Prostate gland (tissue), 2 donors: Measurements from ENCODE around the gene CRYZ. TPM values are rescaled to one million over a fixed set of nuclear protein-coding genes. Genes with fewer than 3 reads are reported as not detected.

ENCODE experiments used
- DNase-seq: peaks from one replicate; pipeline ENCODE4 v3.0.0-alpha.2; 2019; ENCODE audit warnings: low spot score
- H3K27ac ChIP-seq, 2 donors: fragments of 200-600 bp; sonication (generic); 2 replicates each; pipeline ENCODE4 v1.5.1; 2017 to 2019
- H3K27me3 ChIP-seq: fragments of 200-600 bp; sonication (generic); replicated peaks from 2 replicates; pipeline ENCODE4 v1.5.1; 2019; ENCODE audit not compliant: insufficient read depth
- H3K36me3 ChIP-seq, 2 donors: fragments of 200-600 bp; sonication (generic); 1 replicate in 1 of 2; 2 replicates in 1 of 2; pipeline versions ENCODE4 v1.5.1 to v1.8.1; 2017 to 2019
- H3K4me1 ChIP-seq: fragments of 200-600 bp; sonication (generic); replicated peaks from 2 replicates; pipeline ENCODE4 v1.5.1; 2019
- H3K4me3 ChIP-seq, 2 donors: fragments of 200-600 bp; sonication (generic); 2 replicates each; pipeline ENCODE4 v1.5.1; 2017 to 2019
- H3K9me3 ChIP-seq: fragments of 200-600 bp; sonication (generic); 2 replicates; pipeline ENCODE4 v1.5.1; 2017
- POLR2A ChIP-seq: fragments of 450-650 bp; IDR thresholded peaks from one replicate; pipeline ENCODE4 v1.6.1; 2016; ENCODE audit warnings: antibody characterized with exemption, mild to moderate bottlenecking
- POLR2AphosphoS5 ChIP-seq: sonication (generic); formaldehyde crosslinking; IDR thresholded peaks from one replicate; pipeline ENCODE4 v1.6.1; 2017; ENCODE audit warnings: antibody characterized with exemption
- WGBS: methylation state at CpG from one replicate; pipeline ENCODE4 v1.1.5; 2018; 5-methylcytosine and 5-hydroxymethylcytosine counted together
- intact Hi-C: fragments of 100-400 bp; cut with DNase I; formaldehyde crosslinking; loops from one replicate; pipeline ENCODE4 v1.14.2; 2022
- total RNA-seq, 2 donors: library from RNA; depleted of rRNA; stranded (reverse); fragments of >200 nt; gene quantifications; one replicate each; pipeline ENCODE4 v1.1.0, GENCODE V29; 2016
- TF ChIP-seq, protein P1 (sequence below), 4 experiments: fragments of 200-600 bp in 2 of 4; fragments of 450-650 bp in 2 of 4; sonication (generic) in 2 of 4; IDR thresholded peaks; 1 replicate in 3 of 4; 2 replicates in 1 of 4; pipeline ENCODE4 v1.5.1; 2016 to 2019; ENCODE audit warnings: antibody characterized with exemption in 4 of 4, mild to moderate bottlenecking in 2 of 4, moderate library complexity in 2 of 4

Gene CRYZ
- total RNA-seq, 2 donors from 2014 or later, result 21.2 to 41.9 TPM

DNA sequence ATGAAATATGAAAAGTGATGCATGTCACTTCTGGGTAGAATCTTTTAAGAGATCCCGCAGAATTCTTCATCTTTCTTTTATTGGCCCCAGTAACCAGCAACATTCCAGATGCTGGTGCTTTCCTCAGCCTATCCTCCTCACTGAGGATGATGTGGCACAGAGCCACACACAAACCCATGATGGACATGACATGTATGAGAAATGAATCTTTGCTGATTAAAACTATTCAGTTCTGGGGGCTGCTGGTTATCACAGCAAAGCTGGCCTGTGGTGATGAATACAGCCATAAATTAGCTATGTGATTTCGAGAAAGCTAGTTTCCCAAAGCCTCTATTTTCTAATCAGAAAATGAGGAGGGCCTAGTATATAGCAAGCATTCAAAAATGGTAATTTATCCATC lies 51.0 kb downstream of the CRYZ start:
- no peaks in the 10 kb centered on the region for H3K4me1 ChIP-seq
- TF ChIP-seq POLR2A (no peak), POLR2AphosphoS5 (no peak)
- TF ChIP-seq, protein P1, sequence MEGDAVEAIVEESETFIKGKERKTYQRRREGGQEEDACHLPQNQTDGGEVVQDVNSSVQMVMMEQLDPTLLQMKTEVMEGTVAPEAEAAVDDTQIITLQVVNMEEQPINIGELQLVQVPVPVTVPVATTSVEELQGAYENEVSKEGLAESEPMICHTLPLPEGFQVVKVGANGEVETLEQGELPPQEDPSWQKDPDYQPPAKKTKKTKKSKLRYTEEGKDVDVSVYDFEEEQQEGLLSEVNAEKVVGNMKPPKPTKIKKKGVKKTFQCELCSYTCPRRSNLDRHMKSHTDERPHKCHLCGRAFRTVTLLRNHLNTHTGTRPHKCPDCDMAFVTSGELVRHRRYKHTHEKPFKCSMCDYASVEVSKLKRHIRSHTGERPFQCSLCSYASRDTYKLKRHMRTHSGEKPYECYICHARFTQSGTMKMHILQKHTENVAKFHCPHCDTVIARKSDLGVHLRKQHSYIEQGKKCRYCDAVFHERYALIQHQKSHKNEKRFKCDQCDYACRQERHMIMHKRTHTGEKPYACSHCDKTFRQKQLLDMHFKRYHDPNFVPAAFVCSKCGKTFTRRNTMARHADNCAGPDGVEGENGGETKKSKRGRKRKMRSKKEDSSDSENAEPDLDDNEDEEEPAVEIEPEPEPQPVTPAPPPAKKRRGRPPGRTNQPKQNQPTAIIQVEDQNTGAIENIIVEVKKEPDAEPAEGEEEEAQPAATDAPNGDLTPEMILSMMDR (IDR thresholded peaks at IDR 0.05), result no peak
- intact Hi-C loops, result no loop called here
- H3K27me3 ChIP-seq, result no peaks in the 10 kb centered on the region
- no peaks in the 10 kb centered on the region for H3K36me3 ChIP-seq
- 88% methylated on average over 2 of the region's 2 CpGs for WGBS
- H3K27ac ChIP-seq, result no peak overlapping the region
- no peak overlapping the region for H3K4me3 ChIP-seq
- no peaks in the 10 kb centered on the region for H3K9me3 ChIP-seq
- DNase-seq, result no peak

DNA sequence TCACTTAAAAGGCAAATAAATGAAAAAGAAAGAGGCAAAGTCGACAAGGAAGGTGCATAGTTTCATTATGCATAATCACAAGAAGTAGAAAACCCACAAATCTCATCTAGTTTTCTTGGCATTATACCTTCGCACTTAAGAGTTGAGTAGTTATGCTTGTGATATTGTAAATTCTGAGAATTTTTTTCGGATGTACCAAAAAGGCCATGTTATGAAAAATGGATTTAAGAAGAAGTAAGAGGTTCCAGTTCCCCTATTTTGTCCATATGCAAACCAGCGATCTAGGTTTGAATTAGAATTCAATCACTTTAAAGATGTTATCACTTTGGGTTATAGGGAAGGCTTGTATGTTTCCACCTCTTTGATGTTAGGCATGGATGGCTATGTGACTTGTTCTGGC lies 51.4 kb downstream of the CRYZ start:
- intact Hi-C loops, result no loop called here
- Histone ChIP-seq H3K4me1 (no peaks in the 10 kb centered on the region), H3K36me3 (no peaks in the 10 kb centered on the region), H3K27ac (no peak overlapping the region), H3K27me3 (no peaks in the 10 kb centered on the region), H3K9me3 (no peaks in the 10 kb centered on the region), H3K4me3 (no peak overlapping the region)
- WGBS, result 87% methylated on average over 4 of the region's 4 CpGs
- DNase-seq, result no peak
- TF ChIP-seq POLR2A (no peak), POLR2AphosphoS5 (no peak)
- TF ChIP-seq, protein P1 (IDR thresholded peaks at IDR 0.05), result no peak

DNA sequence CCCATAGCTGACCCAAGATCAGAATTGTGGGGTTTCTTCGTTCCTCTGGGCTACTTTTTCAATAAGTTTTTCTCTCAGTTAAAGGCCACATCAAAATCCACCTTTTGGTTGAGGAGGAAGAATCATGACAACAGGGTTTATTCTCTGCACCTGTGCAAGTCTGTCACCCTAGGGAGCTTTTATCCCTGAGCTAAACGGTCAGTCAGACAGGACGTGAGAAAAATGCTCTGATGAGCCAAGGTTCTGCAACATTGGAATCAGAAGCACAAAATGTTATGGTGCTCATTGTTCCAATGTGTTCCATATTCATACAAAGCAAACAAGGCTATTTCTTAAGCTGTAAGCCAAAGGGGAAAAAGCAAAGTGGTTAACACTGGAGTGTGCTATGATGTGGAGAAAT lies 51.8 kb downstream of the CRYZ start:
- no peak overlapping the region for H3K27ac ChIP-seq
- H3K4me1 ChIP-seq, result no peaks in the 10 kb centered on the region
- no peak overlapping the region for H3K4me3 ChIP-seq
- H3K9me3 ChIP-seq, result no peaks in the 10 kb centered on the region
- TF ChIP-seq, protein P1 (IDR thresholded peaks at IDR 0.05), result no peak
- no peak for TF ChIP-seq POLR2A
- no peak for TF ChIP-seq POLR2AphosphoS5
- H3K36me3 ChIP-seq, result no peaks in the 10 kb centered on the region
- intact Hi-C loops, result no loop called here
- DNase-seq, result no peak
- WGBS, result 52% methylated on average over 3 of the region's 3 CpGs
- H3K27me3 ChIP-seq, result no peaks in the 10 kb centered on the region

DNA sequence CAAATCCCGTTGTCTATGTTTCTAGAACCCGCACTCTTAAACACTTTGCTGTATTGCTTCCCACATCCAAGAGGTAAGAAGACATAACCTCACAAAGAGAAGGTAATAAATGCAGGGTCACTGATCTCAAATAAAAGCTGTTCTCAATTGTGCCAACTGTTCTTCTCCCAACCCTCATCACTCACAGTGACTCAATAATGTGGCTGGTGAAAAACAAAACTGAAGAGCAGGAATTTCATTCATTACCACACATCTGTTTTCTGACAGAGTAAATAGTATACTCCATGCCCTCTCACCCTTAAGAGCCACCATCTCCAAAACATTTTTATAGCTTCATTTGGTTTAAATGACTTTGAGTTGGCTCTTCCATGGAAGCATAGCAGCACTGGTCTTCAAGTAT lies 53.0 kb downstream of the CRYZ start:
- Histone ChIP-seq H3K27me3 (no peaks in the 10 kb centered on the region), H3K4me3 (no peak overlapping the region), H3K36me3 (no peaks in the 10 kb centered on the region), H3K4me1 (no peaks in the 10 kb centered on the region), H3K9me3 (no peaks in the 10 kb centered on the region), H3K27ac (no peak overlapping the region)
- DNase-seq, result no peak
- no peak for TF ChIP-seq POLR2A
- TF ChIP-seq, protein P1 (IDR thresholded peaks at IDR 0.05), result no peak
- TF ChIP-seq POLR2AphosphoS5, result no peak
- WGBS, result 83% methylated on average over 2 of the region's 2 CpGs
- intact Hi-C loops, result no loop called here

DNA sequence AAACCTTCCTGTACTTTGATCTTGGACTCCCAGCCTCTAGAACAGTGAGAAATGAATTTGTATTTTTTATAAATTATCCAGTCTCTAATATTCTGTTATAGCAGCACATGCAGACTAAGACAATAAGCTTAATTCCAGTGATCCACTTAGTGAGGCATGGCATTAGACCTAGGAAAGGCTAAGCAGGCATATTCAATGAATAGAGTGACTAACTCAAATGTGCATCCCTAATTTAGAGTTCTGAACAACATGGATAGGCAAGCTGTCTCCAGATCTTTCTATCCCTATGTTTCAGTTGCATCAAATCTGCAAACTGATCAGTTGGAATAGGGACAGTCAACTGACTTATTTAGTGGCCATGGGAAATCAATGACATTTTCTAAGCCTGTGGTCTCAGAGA lies 54.9 kb downstream of the CRYZ start:
- Histone ChIP-seq H3K36me3 (no peaks in the 10 kb centered on the region), H3K9me3 (no peaks in the 10 kb centered on the region), H3K4me3 (no peak overlapping the region), H3K4me1 (no peaks in the 10 kb centered on the region), H3K27me3 (no peaks in the 10 kb centered on the region), H3K27ac (no peak overlapping the region)
- no peak for DNase-seq
- TF ChIP-seq POLR2AphosphoS5, result no peak
- TF ChIP-seq, protein P1 (IDR thresholded peaks at IDR 0.05), result no peak
- TF ChIP-seq POLR2A, result no peak
- intact Hi-C loops, result no loop called here
